Measurements from ENCODE around the gene PGBD2. TPM values are rescaled to one million over a fixed set of nuclear protein-coding genes. Genes with fewer than 3 reads are reported as not detected.
A peak's percentile ranks its signal among the peaks of the same experiment; 100 is the strongest.

PGBD2 gene
- total RNA-seq, 2 donors from 2014 or later, result 4.8 to 7.5 TPM

GRCh38 chr1:248871837-248872401, 34.1 kb upstream of the PGBD2 start:
- Histone ChIP-seq H3K4me1 (ENCODE audit: control insufficient read depth, insufficient read depth, low read length) (no peaks in the 10 kb centered on the region), H3K36me3 (ENCODE audit: control insufficient read depth, insufficient read depth, low read length) (no peaks in the 10 kb centered on the region), H3K9ac (ENCODE audit: extremely low read depth, low read length, poor library complexity, severe bottlenecking) (peak overlapping the region; percentile 13), H3K9me3 (ENCODE audit: control insufficient read depth, low read length) (no peaks in the 10 kb centered on the region), H3K4me3 (ENCODE audit: low read length) (no peak overlapping the region), H3K27ac (ENCODE audit: low read depth, low read length) (no peak overlapping the region), H3K27me3 (ENCODE audit: control insufficient read depth, insufficient read depth, low read length, poor library complexity, severe bottlenecking) (no peaks in the 10 kb centered on the region)
- no peak for TF ChIP-seq CTCF (conservative IDR thresholded peaks at IDR 0.05)
- H3K27me3 Mint-ChIP-seq (ENCODE audit: insufficient read depth), result no peaks in the 10 kb centered on the region
- peaks cover 2% of the 10 kb centered on the region for H3K4me1 Mint-ChIP-seq
- H3K27ac Mint-ChIP-seq, result peak overlapping the region; percentile 79
- H3K4me3 Mint-ChIP-seq, result peak overlapping the region; percentile 94
- no peaks in the 10 kb centered on the region for H3K9me3 Mint-ChIP-seq
- no peaks in the 10 kb centered on the region for H3K36me3 Mint-ChIP-seq (ENCODE audit: low read depth)
- WGBS, 2 experiments (ENCODE audit: insufficient coverage in 1 of 2, insufficient read length in 1 of 2), result 93 to 100% methylated on average over 1 to 3 of the region's 3 CpGs
- DNase-seq, result peak; percentile 53

- H3K9me3 ChIP-seq (ENCODE audit: control insufficient read depth, low read length), result no peaks in the 10 kb centered on the region
- Mint-ChIP-seq H3K27ac (peak overlapping the region; percentile 99), H3K27me3 (ENCODE audit: insufficient read depth) (no peaks in the 10 kb centered on the region), H3K9me3 (no peaks in the 10 kb centered on the region), H3K4me1 (peaks cover 2% of the 10 kb centered on the region), H3K36me3 (ENCODE audit: low read depth) (no peaks in the 10 kb centered on the region), H3K4me3 (peak overlapping the region; percentile 94)
- TF ChIP-seq CTCF (conservative IDR thresholded peaks at IDR 0.05), result no peak
- H3K36me3 ChIP-seq (ENCODE audit: control insufficient read depth, insufficient read depth, low read length), result no peaks in the 10 kb centered on the region
- WGBS, 2 experiments (ENCODE audit: insufficient coverage in 1 of 2, insufficient read length in 1 of 2), result 1 to 2% methylated on average over 21 to 31 of the region's 31 CpGs
- peak overlapping the region; percentile 99 for H3K4me3 ChIP-seq (ENCODE audit: low read length)
- peak overlapping the region; percentile 95 for H3K9ac ChIP-seq (ENCODE audit: extremely low read depth, low read length, poor library complexity, severe bottlenecking)
- H3K4me1 ChIP-seq (ENCODE audit: control insufficient read depth, insufficient read depth, low read length), result no peaks in the 10 kb centered on the region
- H3K27me3 ChIP-seq (ENCODE audit: control insufficient read depth, insufficient read depth, low read length, poor library complexity, severe bottlenecking), result no peaks in the 10 kb centered on the region
- H3K27ac ChIP-seq (ENCODE audit: low read depth, low read length), result peak overlapping the region; percentile 93
- peak; percentile 93 for DNase-seq
These were observed 33.2 kb upstream of the PGBD2 start for GRCh38 chr1:248872752-248873408.

GRCh38 chr1:248873409-248873992, 32.5 kb upstream of the PGBD2 start:
- peak overlapping the region; percentile 93 for H3K27ac ChIP-seq (ENCODE audit: low read depth, low read length)
- H3K4me1 ChIP-seq (ENCODE audit: control insufficient read depth, insufficient read depth, low read length), result no peaks in the 10 kb centered on the region
- H3K9ac ChIP-seq (ENCODE audit: extremely low read depth, low read length, poor library complexity, severe bottlenecking), result peak overlapping the region; percentile 95
- H3K4me1 Mint-ChIP-seq, result peaks cover 2% of the 10 kb centered on the region
- H3K9me3 ChIP-seq (ENCODE audit: control insufficient read depth, low read length), result no peaks in the 10 kb centered on the region
- H3K36me3 Mint-ChIP-seq (ENCODE audit: low read depth), result no peaks in the 10 kb centered on the region
- no peak for TF ChIP-seq CTCF (conservative IDR thresholded peaks at IDR 0.05)
- peak overlapping the region; percentile 99 for H3K4me3 ChIP-seq (ENCODE audit: low read length)
- H3K27me3 Mint-ChIP-seq (ENCODE audit: insufficient read depth), result no peaks in the 10 kb centered on the region
- H3K27ac Mint-ChIP-seq, result peak overlapping the region; percentile 99
- no peaks in the 10 kb centered on the region for H3K9me3 Mint-ChIP-seq
- peak; percentile 100 for DNase-seq
- peak overlapping the region; percentile 94 for H3K4me3 Mint-ChIP-seq
- WGBS, 2 experiments (ENCODE audit: insufficient coverage in 1 of 2, insufficient read length in 1 of 2), result 0 to 1% methylated on average over 35 to 41 of the region's 41 CpGs
- no peaks in the 10 kb centered on the region for H3K36me3 ChIP-seq (ENCODE audit: control insufficient read depth, insufficient read depth, low read length)
- no peaks in the 10 kb centered on the region for H3K27me3 ChIP-seq (ENCODE audit: control insufficient read depth, insufficient read depth, low read length, poor library complexity, severe bottlenecking)
